Fibroblast of gingiva (primary cell): ENCODE measurements around the gene ATXN1.

ENCODE experiments used
- DNase-seq: peaks from one replicate; pipeline ENCODE4 v3.0.0-alpha.2; 2011; ENCODE audit warnings: low read depth

Gene ATXN1

DNA sequence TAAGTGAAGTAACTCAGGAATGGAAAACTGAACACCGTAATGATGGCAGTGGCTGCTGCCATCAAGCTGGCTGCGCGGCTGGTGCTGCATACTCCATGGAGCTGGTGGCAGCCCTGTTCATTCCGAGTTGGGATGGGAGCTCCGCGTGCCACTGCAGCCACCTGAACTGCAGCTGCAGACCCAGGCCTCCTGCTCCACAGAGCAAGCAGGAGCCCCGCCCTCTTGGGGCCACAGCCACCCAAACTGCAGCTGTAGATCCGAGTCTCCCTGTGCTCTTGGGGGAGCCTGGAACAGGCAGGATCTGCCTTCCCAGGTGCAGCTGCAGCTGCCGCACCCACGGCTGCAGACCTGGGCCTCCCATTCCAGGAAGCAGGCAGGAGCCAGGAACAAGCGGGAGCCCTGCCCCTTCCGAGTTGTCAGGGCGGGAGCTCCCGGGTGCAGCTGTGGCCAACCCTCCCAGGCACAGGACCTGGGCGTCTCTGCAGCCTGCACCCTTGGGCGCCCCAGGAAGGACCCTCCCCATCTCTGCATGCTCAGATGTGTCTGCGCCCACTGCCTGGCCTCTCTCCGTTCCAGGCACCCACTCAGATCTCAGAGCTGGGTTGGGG lies 402.6 kb downstream of the ATXN1 start:
- DNase-seq, result no peak

GRCh38 chr6:16355699-16356446 lies 405.4 kb downstream of the ATXN1 start:
- DNase-seq, result no peak

- no peak for DNase-seq
Measured at GRCh38 chr6:16355238-16355637, 406.0 kb downstream of the ATXN1 start.

- DNase-seq, result no peak
Measured at GRCh38 chr6:16354692-16355091, 406.6 kb downstream of the ATXN1 start.

- no peak for DNase-seq
Measured at GRCh38 chr6:16352821-16353438, 408.3 kb downstream of the ATXN1 start.

GRCh38 chr6:16352258-16352635 lies 409.0 kb downstream of the ATXN1 start:
- peak; percentile 62 for DNase-seq

- DNase-seq, result no peak
Measured at GRCh38 chr6:16349544-16349943, 411.7 kb downstream of the ATXN1 start.

DNA sequence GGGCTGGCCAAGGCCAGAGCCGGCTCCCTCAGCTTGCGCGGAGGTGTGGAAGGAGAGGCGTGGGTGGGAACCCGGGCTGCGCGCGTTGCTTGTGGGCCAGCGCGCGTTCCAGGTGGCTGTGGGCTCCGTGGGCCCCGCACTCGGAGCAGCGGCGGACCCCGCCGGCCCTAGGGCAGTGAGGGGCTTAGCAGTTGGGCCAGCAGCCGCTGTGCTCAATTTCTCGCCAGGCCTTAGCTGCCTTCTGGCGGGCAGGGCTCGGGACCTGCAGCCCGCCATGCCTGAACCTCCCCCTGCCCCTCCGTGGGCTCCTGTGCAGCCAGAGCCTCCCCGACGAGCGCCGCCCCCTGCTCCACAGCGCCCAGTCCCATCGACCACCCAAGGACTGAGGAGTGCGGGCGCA lies 414.4 kb downstream of the ATXN1 start:
- DNase-seq, result no peak

GRCh38 chr6:16345449-16346330 lies 415.6 kb downstream of the ATXN1 start:
- peak; percentile 93 for DNase-seq

- peak; percentile 44 for DNase-seq
Measured at GRCh38 chr6:16344756-16345155, 416.5 kb downstream of the ATXN1 start.

DNA sequence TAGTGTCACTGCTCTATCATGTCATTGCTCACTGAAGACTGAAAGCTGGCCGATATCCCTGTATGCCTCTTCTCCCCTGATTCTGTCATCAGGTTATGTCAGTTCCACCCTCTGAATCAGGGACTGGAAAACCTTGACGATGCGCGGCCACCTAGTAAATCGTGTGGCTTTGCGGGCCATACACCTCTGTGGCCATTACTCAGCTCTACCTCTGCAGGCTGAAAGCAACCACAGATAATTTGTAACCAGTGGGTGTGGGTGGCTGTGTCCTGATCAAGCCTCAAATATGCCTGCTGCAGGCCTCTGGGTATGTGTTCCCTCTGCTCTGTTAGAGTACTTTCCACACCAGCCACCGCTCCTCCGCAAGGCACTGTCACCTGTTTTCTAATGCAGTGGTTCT lies 417.7 kb downstream of the ATXN1 start:
- no peak for DNase-seq

GRCh38 chr6:16339265-16339587 lies 422.0 kb downstream of the ATXN1 start:
- no peak for DNase-seq

DNA sequence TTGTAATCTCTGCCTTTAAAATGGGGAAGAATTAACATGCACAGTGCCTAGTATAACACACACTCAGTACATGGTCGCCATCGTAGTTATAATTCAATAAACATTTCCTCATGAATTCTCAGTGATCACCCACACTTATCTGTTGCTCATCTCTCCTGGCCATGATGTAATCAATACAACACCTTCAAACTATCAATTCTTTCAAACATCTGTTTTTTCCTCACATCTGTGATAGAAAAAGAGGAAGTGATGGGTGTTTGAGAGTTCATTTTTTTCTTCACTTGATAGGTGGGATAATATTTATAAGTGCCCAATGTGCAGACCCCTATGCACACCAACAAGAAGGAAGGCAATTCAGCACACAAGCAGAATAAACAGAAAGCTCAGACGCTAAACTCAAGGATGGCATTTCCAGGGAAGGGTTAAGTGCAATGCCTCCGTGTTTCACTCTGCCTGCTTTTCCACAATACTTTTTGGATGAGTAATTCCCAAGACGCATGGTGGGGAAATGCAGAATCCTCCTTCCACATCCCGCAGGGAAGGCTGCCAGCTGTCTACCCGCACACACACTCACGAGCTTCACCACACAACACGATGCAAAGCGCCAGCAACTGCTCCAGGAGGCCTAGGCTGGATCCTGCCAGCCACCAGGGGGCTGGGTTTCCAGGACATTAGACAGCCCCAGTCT lies 422.5 kb downstream of the ATXN1 start:
- DNase-seq, result peak; percentile 100

- peak; percentile 95 for DNase-seq
Measured at GRCh38 chr6:16337295-16337975, 423.8 kb downstream of the ATXN1 start.

DNA sequence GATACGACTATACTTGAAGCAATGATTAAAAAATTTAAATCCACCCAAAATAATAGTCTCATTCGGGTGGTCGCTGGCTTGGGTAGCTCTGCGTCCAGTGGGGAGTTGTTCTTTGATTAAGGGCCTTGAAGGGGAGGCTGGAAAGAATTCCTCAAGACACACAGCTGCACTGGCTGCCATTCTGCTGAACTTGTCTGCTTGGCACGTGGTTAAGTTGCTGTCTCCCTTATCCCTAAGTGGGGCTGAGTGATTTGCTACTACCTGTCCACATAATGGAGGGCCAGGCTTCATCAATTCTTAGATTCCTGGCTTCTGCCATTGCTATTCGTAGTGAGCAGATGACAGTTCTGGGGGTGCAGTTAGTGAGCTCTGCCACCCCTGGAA lies 424.4 kb downstream of the ATXN1 start:
- DNase-seq, result no peak

GRCh38 chr6:16336056-16336818 lies 425.0 kb downstream of the ATXN1 start:
- DNase-seq, result peak; percentile 31

DNA sequence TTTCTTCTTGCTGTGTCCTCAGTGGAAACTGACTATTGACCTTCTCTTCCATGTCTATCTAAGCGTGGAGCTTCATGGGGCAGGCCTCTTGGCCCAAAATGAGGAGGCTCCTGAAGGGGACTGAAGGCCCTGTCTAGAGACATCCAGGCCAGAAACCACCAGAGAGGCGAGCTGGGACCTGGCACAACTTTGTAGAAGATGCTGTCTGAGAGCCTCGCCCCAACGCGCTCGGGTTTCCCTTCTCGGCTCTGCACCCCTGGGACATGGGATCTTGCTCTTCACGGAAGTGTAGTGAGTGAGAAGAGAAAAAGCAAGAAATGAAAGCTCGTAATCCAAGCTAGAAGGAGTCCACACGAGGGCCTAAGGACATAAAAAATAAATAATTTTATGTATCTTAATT lies 426.1 kb downstream of the ATXN1 start:
- DNase-seq, result no peak

DNA sequence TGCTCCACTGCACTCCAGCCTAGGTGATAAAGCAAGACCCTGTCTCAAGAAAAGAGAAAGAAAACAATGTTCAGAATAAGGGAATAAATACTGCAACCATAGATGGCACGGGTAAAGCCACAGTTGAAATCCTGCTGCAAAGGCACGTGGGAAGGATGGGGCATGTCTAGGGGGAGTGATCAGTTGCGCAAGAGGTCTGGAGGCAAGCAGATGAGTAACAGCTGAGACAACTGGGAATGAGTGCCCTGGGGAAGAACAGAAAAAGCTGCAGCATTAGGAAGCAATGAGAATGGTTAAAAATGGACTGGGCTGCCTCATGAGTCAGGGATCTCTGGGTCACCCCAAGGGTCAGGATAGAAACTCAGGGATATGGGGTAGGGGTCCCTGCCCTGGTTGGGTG lies 426.6 kb downstream of the ATXN1 start:
- peak; percentile 92 for DNase-seq

DNA sequence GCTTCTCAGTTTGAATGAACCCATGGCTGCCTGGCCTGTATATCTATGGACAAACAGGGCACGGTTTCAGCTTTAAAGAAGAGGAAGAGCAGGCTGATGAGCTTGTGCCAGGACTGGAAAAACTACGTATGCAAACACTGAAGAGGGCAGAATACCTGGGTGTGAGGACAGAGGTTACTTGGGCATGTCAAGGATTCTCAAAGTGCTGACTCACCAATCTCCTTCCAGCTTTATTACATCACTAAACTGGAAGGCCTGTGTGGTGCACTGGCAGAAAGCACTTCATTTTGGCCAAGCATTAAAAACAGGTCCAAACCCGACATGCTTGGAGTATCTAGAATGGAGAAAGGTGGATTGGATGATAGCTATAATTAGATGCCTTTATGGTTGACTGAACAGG lies 427.7 kb downstream of the ATXN1 start:
- peak; percentile 41 for DNase-seq

- peak; percentile 57 for DNase-seq
Measured at GRCh38 chr6:16332175-16332542, 429.1 kb downstream of the ATXN1 start.
